Mesendoderm (in vitro differentiated cells): ENCODE data around the gene HSPA13.
"Not testable (repeated sequence)": the region's sequence is repeated elsewhere in the genome, so short reads cannot be mapped to it uniquely, and the experiment has no call there.

Experiments used
- DNase-seq: peaks from one replicate; pipeline ENCODE4 v3.0.0; 2013
- H2AK5ac ChIP-seq: 2 replicates; pipeline ENCODE4 v1.6.1; 2013; ENCODE audit warnings: low read length, inconsistent platforms
- H2BK120ac ChIP-seq: 2 replicates; pipeline ENCODE4 v1.6.1; 2013; ENCODE audit warnings: low read depth, mild to moderate bottlenecking, low read length, moderate library complexity, mixed read lengths
- H2BK15ac ChIP-seq: replicated peaks from 2 replicates; pipeline ENCODE4 v1.6.1; 2013; ENCODE audit warnings: low read depth, mild to moderate bottlenecking, moderate library complexity
- H2BK5ac ChIP-seq: 2 replicates; pipeline ENCODE4 v1.6.1; 2013; ENCODE audit warnings: low read length, inconsistent platforms
- H3K18ac ChIP-seq: 2 replicates; pipeline ENCODE4 v1.6.1; 2013; ENCODE audit warnings: mild to moderate bottlenecking, low read length, mixed read lengths
- H3K23ac ChIP-seq: one replicate; pipeline ENCODE4 v1.6.1; 2013; ENCODE audit warnings: low read length
- H3K27ac ChIP-seq: 2 replicates; pipeline ENCODE4 v1.5.1; 2013; ENCODE audit warnings: low read depth, mild to moderate bottlenecking, inconsistent platforms, low read length, moderate library complexity
- H3K27me3 ChIP-seq: 2 replicates; pipeline ENCODE4 v1.6.1; 2013; ENCODE audit warnings: low read length, control low read depth, mild to moderate bottlenecking, inconsistent platforms; ENCODE audit not compliant: insufficient read depth, poor library complexity
- H3K36me3 ChIP-seq: 2 replicates; pipeline ENCODE4 v1.6.1; 2013; ENCODE audit warnings: low read length, inconsistent platforms; ENCODE audit not compliant: control insufficient read depth, insufficient read depth
- H3K4ac ChIP-seq: one replicate; pipeline ENCODE4 v1.6.1; 2013; ENCODE audit warnings: low read depth, mild to moderate bottlenecking, low read length, moderate library complexity
- H3K4me1 ChIP-seq: 2 replicates; pipeline ENCODE4 v1.6.1; 2013; ENCODE audit warnings: low read depth, low read length, inconsistent platforms; ENCODE audit not compliant: control insufficient read depth
- H3K4me2 ChIP-seq: 2 replicates; pipeline ENCODE4 v1.6.1; 2013; ENCODE audit warnings: low read length
- H3K4me3 ChIP-seq: 2 replicates; pipeline ENCODE4 v1.5.1; 2013; ENCODE audit warnings: mild to moderate bottlenecking, low read length
- H3K56ac ChIP-seq: one replicate; pipeline ENCODE4 v1.6.1; 2013; ENCODE audit warnings: low read length
- H3K79me1 ChIP-seq: 2 replicates; pipeline ENCODE4 v1.6.1; 2013; ENCODE audit warnings: low read length, inconsistent platforms
- H3K79me2 ChIP-seq: 2 replicates; pipeline ENCODE4 v1.6.1; 2013; ENCODE audit warnings: mild to moderate bottlenecking, low read length; ENCODE audit not compliant: control insufficient read depth, insufficient read depth
- H3K9ac ChIP-seq: 2 replicates; pipeline ENCODE4 v1.6.1; 2013; ENCODE audit warnings: low read length, inconsistent platforms
- H4K5ac ChIP-seq: one replicate; pipeline ENCODE4 v1.6.1; 2013; ENCODE audit warnings: low read length
- H4K8ac ChIP-seq: one replicate; pipeline ENCODE4 v1.6.1; 2013; ENCODE audit warnings: low read depth, mild to moderate bottlenecking, control low read depth, low read length, moderate library complexity
- WGBS: extraction: QIAGEN DNeasy Blood & Tissue Kit; methylation state at CpG from one replicate; pipeline ENCODE4 v1.1.7; 2013; ENCODE audit warnings: low lambda C conversion rate, missing lambda C conversion rate; ENCODE audit not compliant: insufficient coverage; ENCODE audit errors: extremely low coverage; 5-methylcytosine and 5-hydroxymethylcytosine counted together

The HSPA13 gene

GRCh38 chr21:14353726-14354125 lies 29.2 kb downstream of the HSPA13 start:
- DNase-seq = no peak
- H3K9ac ChIP-seq = no peak overlapping the region
- no peak overlapping the region for H2AK5ac ChIP-seq
- H3K18ac ChIP-seq = no peak overlapping the region
- H3K23ac ChIP-seq = no peak overlapping the region
- H3K4ac ChIP-seq = no peak overlapping the region
- H3K36me3 ChIP-seq = no peaks in the 10 kb centered on the region
- no peak overlapping the region for H4K8ac ChIP-seq
- no peak overlapping the region for H2BK15ac ChIP-seq
- no peaks in the 10 kb centered on the region for H3K79me2 ChIP-seq
- no peak overlapping the region for H3K4me2 ChIP-seq
- no peaks in the 10 kb centered on the region for H3K27me3 ChIP-seq
- WGBS = no CpG with 5 or more reads among the region's 1 CpG
- no peak overlapping the region for H3K56ac ChIP-seq
- no peak overlapping the region for H3K4me3 ChIP-seq
- no peak overlapping the region for H3K27ac ChIP-seq
- H2BK120ac ChIP-seq = no peak overlapping the region
- no peaks in the 10 kb centered on the region for H3K4me1 ChIP-seq
- H4K5ac ChIP-seq = no peak overlapping the region
- H3K79me1 ChIP-seq = no peaks in the 10 kb centered on the region
- H2BK5ac ChIP-seq = no peak overlapping the region

GRCh38 chr21:14353231-14353630 lies 29.7 kb downstream of the HSPA13 start:
- DNase-seq = no peak
- Histone ChIP-seq H2BK15ac (no peak overlapping the region), H3K36me3 (no peaks in the 10 kb centered on the region), H3K4ac (no peak overlapping the region), H3K27me3 (no peaks in the 10 kb centered on the region), H3K4me2 (no peak overlapping the region), H3K4me3 (no peak overlapping the region), H3K18ac (no peak overlapping the region), H3K27ac (no peak overlapping the region), H3K79me2 (no peaks in the 10 kb centered on the region), H2BK5ac (no peak overlapping the region), H2BK120ac (no peak overlapping the region), H4K8ac (no peak overlapping the region), H3K23ac (no peak overlapping the region), H4K5ac (no peak overlapping the region), H3K4me1 (no peaks in the 10 kb centered on the region), H3K79me1 (no peaks in the 10 kb centered on the region), H3K56ac (no peak overlapping the region), H2AK5ac (no peak overlapping the region), H3K9ac (no peak overlapping the region)

- not testable (repeated sequence) for H3K56ac ChIP-seq, H3K4me3 ChIP-seq, H4K8ac ChIP-seq, H3K4me1 ChIP-seq, H3K27ac ChIP-seq, DNase-seq, H3K9ac ChIP-seq, H3K79me1 ChIP-seq, H3K36me3 ChIP-seq, H2BK15ac ChIP-seq, H4K5ac ChIP-seq, H3K4ac ChIP-seq, H3K4me2 ChIP-seq, H2BK120ac ChIP-seq, H3K79me2 ChIP-seq, H3K23ac ChIP-seq, H3K18ac ChIP-seq, H3K27me3 ChIP-seq, H2BK5ac ChIP-seq, H2AK5ac ChIP-seq
- no CpG with 5 or more reads among the region's 2 CpGs for WGBS
Observed at GRCh38 chr21:14327346-14327745, 55.6 kb downstream of the HSPA13 start.

GRCh38 chr21:14325595-14325994 lies 57.4 kb downstream of the HSPA13 start:
- no peak overlapping the region for H2BK15ac ChIP-seq
- H3K4me3 ChIP-seq = no peak overlapping the region
- no peak overlapping the region for H3K56ac ChIP-seq
- no peak overlapping the region for H3K18ac ChIP-seq
- no peak overlapping the region for H4K5ac ChIP-seq
- H3K23ac ChIP-seq = no peak overlapping the region
- H3K79me1 ChIP-seq = no peaks in the 10 kb centered on the region
- no peak overlapping the region for H3K4ac ChIP-seq
- WGBS = no CpG with 5 or more reads among the region's 2 CpGs
- no peaks in the 10 kb centered on the region for H3K79me2 ChIP-seq
- H3K36me3 ChIP-seq = no peaks in the 10 kb centered on the region
- DNase-seq = no peak
- H2AK5ac ChIP-seq = no peak overlapping the region
- no peak overlapping the region for H2BK5ac ChIP-seq
- H3K4me2 ChIP-seq = no peak overlapping the region
- H2BK120ac ChIP-seq = no peak overlapping the region
- no peaks in the 10 kb centered on the region for H3K27me3 ChIP-seq
- no peak overlapping the region for H3K9ac ChIP-seq
- no peaks in the 10 kb centered on the region for H3K4me1 ChIP-seq
- H4K8ac ChIP-seq = no peak overlapping the region
- no peak overlapping the region for H3K27ac ChIP-seq
